Tibial nerve (tissue), 3 donors: Measurements from ENCODE around the gene CXCL16.

Experiments used
- POLR2A ChIP-seq, 2 donors: fragments of 450-650 bp; IDR thresholded peaks; one replicate each; pipeline ENCODE4 v1.6.1; 2017; ENCODE audit warnings: antibody characterized with exemption in 2 of 2, mild to moderate bottlenecking in 2 of 2, moderate library complexity in 2 of 2
- TF ChIP-seq, protein P1 (sequence below), 5 experiments: fragments of 200-600 bp in 3 of 5; fragments of 450-650 bp in 2 of 5; sonication (generic) in 3 of 5; IDR thresholded peaks; one replicate each; pipeline ENCODE4 v1.5.1; 2016 to 2019; ENCODE audit warnings: antibody characterized with exemption in 5 of 5, mild to moderate bottlenecking in 3 of 5, moderate library complexity in 2 of 5

DNA sequence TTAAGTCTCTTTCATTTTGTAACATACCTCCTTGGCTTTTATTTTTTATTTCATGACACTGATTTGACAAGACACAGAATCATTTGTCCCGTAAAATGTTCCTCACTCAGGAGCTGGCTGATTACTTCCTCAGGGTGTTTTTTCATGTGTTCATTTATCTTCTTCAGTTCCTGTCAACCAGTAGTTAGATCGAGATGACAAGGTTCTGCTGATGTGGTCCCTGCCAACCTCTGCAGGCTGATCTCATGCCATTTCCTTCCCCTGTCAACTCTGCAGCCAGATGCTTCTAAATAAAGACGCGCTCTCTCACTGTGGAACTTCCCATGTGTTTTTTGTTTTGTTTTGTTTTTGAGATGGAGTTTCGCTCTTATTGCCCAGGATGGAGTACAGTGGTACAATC lies 8.1 kb upstream of the CXCL16 start:
- TF ChIP-seq POLR2A (IDR thresholded peaks at IDR 0.05), result no peak
- TF ChIP-seq, protein P1, sequence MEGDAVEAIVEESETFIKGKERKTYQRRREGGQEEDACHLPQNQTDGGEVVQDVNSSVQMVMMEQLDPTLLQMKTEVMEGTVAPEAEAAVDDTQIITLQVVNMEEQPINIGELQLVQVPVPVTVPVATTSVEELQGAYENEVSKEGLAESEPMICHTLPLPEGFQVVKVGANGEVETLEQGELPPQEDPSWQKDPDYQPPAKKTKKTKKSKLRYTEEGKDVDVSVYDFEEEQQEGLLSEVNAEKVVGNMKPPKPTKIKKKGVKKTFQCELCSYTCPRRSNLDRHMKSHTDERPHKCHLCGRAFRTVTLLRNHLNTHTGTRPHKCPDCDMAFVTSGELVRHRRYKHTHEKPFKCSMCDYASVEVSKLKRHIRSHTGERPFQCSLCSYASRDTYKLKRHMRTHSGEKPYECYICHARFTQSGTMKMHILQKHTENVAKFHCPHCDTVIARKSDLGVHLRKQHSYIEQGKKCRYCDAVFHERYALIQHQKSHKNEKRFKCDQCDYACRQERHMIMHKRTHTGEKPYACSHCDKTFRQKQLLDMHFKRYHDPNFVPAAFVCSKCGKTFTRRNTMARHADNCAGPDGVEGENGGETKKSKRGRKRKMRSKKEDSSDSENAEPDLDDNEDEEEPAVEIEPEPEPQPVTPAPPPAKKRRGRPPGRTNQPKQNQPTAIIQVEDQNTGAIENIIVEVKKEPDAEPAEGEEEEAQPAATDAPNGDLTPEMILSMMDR (IDR thresholded peaks at IDR 0.05), result no peak
